Caco-2 (cell line): ENCODE measurements around the gene ARHGEF4. TPM values are rescaled to one million over a fixed set of nuclear protein-coding genes. Genes with fewer than 3 reads are reported as not detected.

Experiments
- BruUV-seq: library from RNA; stranded (reverse); fragments of 400-500 nt; replicated peaks from 2 replicates; lab custom pipeline; 2021; lab: Mats Ljungman, UMichigan
- CTCF ChIA-PET: fragments of 300-600 bp; sonication (Branson Sonifier 250); formaldehyde crosslinking; loops from one replicate; lab custom pipeline; 2022; ENCODE audit warnings: antibody characterized with exemption; lab: Charles Lee
- POLR2A ChIA-PET: fragments of 300-600 bp; sonication (Branson Sonifier 250); formaldehyde crosslinking; loops from one replicate; lab custom pipeline; 2022; ENCODE audit warnings: antibody characterized with exemption; lab: Charles Lee
- DNase-seq, 2 experiments: peaks; one replicate each; pipeline versions ENCODE4 v3.0.0 to v3.0.0-alpha.2; 2020 to 2022
- H3K27me3 ChIP-seq: replicated peaks from 2 replicates; pipeline ENCODE4 v1.6.0; 2011; ENCODE audit warnings: low read length; ENCODE audit not compliant: control insufficient read depth, insufficient read depth
- H3K36me3 ChIP-seq: 2 replicates; pipeline ENCODE4 v1.5.1; 2011; ENCODE audit warnings: low read length; ENCODE audit not compliant: control insufficient read depth, insufficient read depth
- H3K4me1 ChIP-seq: fragments of 250-450 bp; sonication (Bioruptor Pico); 2 replicates; pipeline ENCODE4 v1.5.1; 2020; ENCODE audit warnings: mild to moderate bottlenecking
- H3K4me3 ChIP-seq: 2 replicates; pipeline ENCODE4 v1.5.1; 2011; ENCODE audit warnings: low read depth, mild to moderate bottlenecking, control low read depth, low read length
- H3K9me3 ChIP-seq: fragments of 250-450 bp; sonication (Bioruptor Pico); 2 replicates; pipeline ENCODE4 v1.5.1; 2020; ENCODE audit warnings: mild to moderate bottlenecking, moderate library complexity
- H3K27ac Mint-ChIP-seq: one replicate; pipeline ENCODE4 v1.8.0; 2022; ENCODE audit warnings: mixed read lengths; ENCODE audit not compliant: unreplicated experiment
- H3K27me3 Mint-ChIP-seq: one replicate; pipeline ENCODE4 v1.8.0; 2022; ENCODE audit warnings: mixed read lengths; ENCODE audit not compliant: insufficient read depth, unreplicated experiment
- H3K36me3 Mint-ChIP-seq: one replicate; pipeline ENCODE4 v1.8.0; 2022; ENCODE audit warnings: mild to moderate bottlenecking, mixed read lengths; ENCODE audit not compliant: insufficient read depth, unreplicated experiment
- H3K4me1 Mint-ChIP-seq: one replicate; pipeline ENCODE4 v1.8.0; 2022; ENCODE audit warnings: low read depth, mixed read lengths; ENCODE audit not compliant: unreplicated experiment
- H3K4me3 Mint-ChIP-seq: one replicate; pipeline ENCODE4 v1.8.0; 2022; ENCODE audit warnings: mild to moderate bottlenecking, moderate library complexity, mixed read lengths; ENCODE audit not compliant: unreplicated experiment
- H3K9me3 Mint-ChIP-seq: one replicate; pipeline ENCODE4 v1.8.0; 2022; ENCODE audit warnings: mixed read lengths; ENCODE audit not compliant: unreplicated experiment
- CTCF ChIP-seq, 2 experiments: fragments of 200-600 bp in 1 of 2; IDR thresholded peaks; 1 replicate in 1 of 2; 2 replicates in 1 of 2; pipeline versions ENCODE4 v1.5.1 to v1.8.0; 2011 to 2022; ENCODE audit warnings: antibody characterized with exemption in 1 of 2, control low read depth in 1 of 2, inconsistent platforms in 1 of 2, low read depth in 1 of 2, low read length in 1 of 2, mild to moderate bottlenecking in 1 of 2, moderate library complexity in 1 of 2; ENCODE audit not compliant: insufficient read depth in 1 of 2, severe bottlenecking in 1 of 2, unreplicated experiment in 1 of 2
- intact Hi-C: fragments of 100-400 bp; cut with micrococcal nuclease; formaldehyde crosslinking; loops from one replicate; pipeline ENCODE4 v1.10.0; 2022; ENCODE audit not compliant: unreplicated experiment
- total RNA-seq: library from RNA; stranded (reverse); gene quantifications from 2 replicates; pipeline ENCODE4 v1.2.3, GENCODE V29; 2022

The ARHGEF4 gene
- total RNA-seq, 1 experiment from 2014 or later, result 1.8 TPM

- Histone ChIP-seq H3K4me1 (no peaks in the 10 kb centered on the region), H3K36me3 (no peaks in the 10 kb centered on the region), H3K9me3 (no peaks in the 10 kb centered on the region), H3K27me3 (no peaks in the 10 kb centered on the region; the same call in 1 of the 2 replicates), H3K4me3 (no peak overlapping the region)
- Mint-ChIP-seq H3K27me3 (peaks cover 15% of the 10 kb centered on the region), H3K27ac (no peak overlapping the region), H3K9me3 (no peaks in the 10 kb centered on the region), H3K4me3 (no peak overlapping the region), H3K4me1 (no peaks in the 10 kb centered on the region), H3K36me3 (peaks cover 5% of the 10 kb centered on the region)
- ChIA-PET CTCF (interaction anchor here (1.2 to 2.2 kb wide), 2 partner anchors 48 to 75 kb away, joined by 3 to 34 read pairs; no protein-coding TSS in a partner anchor), POLR2A (no interaction called here)
- TF ChIP-seq CTCF (IDR thresholded peaks at IDR 0.05; ENCODE audit: insufficient read depth in 1 of 2, low read depth in 1 of 2, low read length in 1 of 2, severe bottlenecking in 1 of 2, unreplicated experiment in 1 of 2), result no peak
- DNase-seq, result no peak
- BruUV-seq, result no TSS peak
- intact Hi-C loops, result loop anchor here (1.0 kb wide), 1 partner anchor 74 kb away; no protein-coding TSS in a partner anchor
Measured at GRCh38 chr2:130872741-130873125, 36.0 kb downstream of the ARHGEF4 start.

GRCh38 chr2:130873700-130874346 lies 37.1 kb downstream of the ARHGEF4 start:
- BruUV-seq, result no TSS peak
- Mint-ChIP-seq H3K27ac (no peak overlapping the region), H3K4me1 (no peaks in the 10 kb centered on the region), H3K36me3 (peaks cover 5% of the 10 kb centered on the region), H3K27me3 (peaks cover 13% of the 10 kb centered on the region), H3K4me3 (no peak overlapping the region), H3K9me3 (no peaks in the 10 kb centered on the region)
- peak; percentile 62 to 80 for TF ChIP-seq CTCF (IDR thresholded peaks at IDR 0.05; ENCODE audit: insufficient read depth in 1 of 2, low read depth in 1 of 2, low read length in 1 of 2, severe bottlenecking in 1 of 2, unreplicated experiment in 1 of 2)
- H3K9me3 ChIP-seq, result no peaks in the 10 kb centered on the region
- ChIA-PET CTCF (interaction anchor here (0.6 to 2.2 kb wide), 5 partner anchors 24 to 1613 kb away, joined by 3 to 34 read pairs (median 3); no protein-coding TSS in a partner anchor), POLR2A (no interaction called here)
- intact Hi-C loops, result loop anchor here (1.0 kb wide), 1 partner anchor 76 kb away; no protein-coding TSS in a partner anchor
- H3K4me3 ChIP-seq, result no peak overlapping the region
- H3K27me3 ChIP-seq, result no peaks in the 10 kb centered on the region; the same call in 1 of the 2 replicates
- no peaks in the 10 kb centered on the region for H3K4me1 ChIP-seq
- H3K36me3 ChIP-seq, result no peaks in the 10 kb centered on the region
- DNase-seq, result peak; percentile 71 to 81

- no peak for TF ChIP-seq CTCF (IDR thresholded peaks at IDR 0.05; ENCODE audit: insufficient read depth in 1 of 2, low read depth in 1 of 2, low read length in 1 of 2, severe bottlenecking in 1 of 2, unreplicated experiment in 1 of 2)
- Histone ChIP-seq H3K4me1 (no peaks in the 10 kb centered on the region), H3K4me3 (no peak overlapping the region), H3K27me3 (no peaks in the 10 kb centered on the region; the same call in 1 of the 2 replicates), H3K36me3 (no peaks in the 10 kb centered on the region), H3K9me3 (no peaks in the 10 kb centered on the region)
- Mint-ChIP-seq H3K9me3 (no peaks in the 10 kb centered on the region), H3K4me3 (no peak overlapping the region), H3K27ac (no peak overlapping the region), H3K4me1 (no peaks in the 10 kb centered on the region), H3K36me3 (no peaks in the 10 kb centered on the region), H3K27me3 (peaks cover 6% of the 10 kb centered on the region)
- no peak for DNase-seq
- no TSS peak for BruUV-seq
- CTCF ChIA-PET, result interaction anchor here (2.2 kb wide), 1 partner anchor 76 kb away, joined by 34 read pairs; no protein-coding TSS in a partner anchor
- intact Hi-C loops, result no loop called here
- POLR2A ChIA-PET, result no interaction called here
Measured at GRCh38 chr2:130874512-130874911, 37.8 kb downstream of the ARHGEF4 start.
